Measurements from ENCODE around the gene ADAMTSL3. TPM values are rescaled to one million over a fixed set of nuclear protein-coding genes. Genes with fewer than 3 reads are reported as not detected.

The ADAMTSL3 gene
- total and polyA plus RNA-seq, 2 donors (not counting 1 experiment from before 2014, with no cell fraction given) = 0.14 to 0.17 TPM

DNA sequence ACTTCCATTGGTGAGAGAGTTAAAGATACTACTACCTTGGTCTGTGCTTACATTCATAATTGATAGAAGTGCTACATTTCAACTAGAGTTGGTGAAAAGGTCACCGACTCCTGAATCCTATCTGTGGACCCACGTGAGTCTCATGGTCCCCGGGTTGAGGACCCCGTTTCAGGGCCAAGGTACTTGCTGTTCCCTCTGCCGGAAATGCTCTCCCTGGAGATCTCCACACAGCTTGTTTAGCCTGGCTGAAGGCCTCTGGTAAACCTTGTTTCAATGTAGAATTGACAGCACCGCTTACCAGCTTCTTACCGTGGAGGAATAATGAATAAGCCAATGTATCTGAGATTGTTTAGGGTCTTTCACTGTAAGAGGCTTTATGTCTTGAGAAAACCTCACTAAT lies 355.7 kb downstream of the ADAMTSL3 start:
- Histone ChIP-seq H3K79me2 (ENCODE audit: control insufficient read depth, insufficient read depth, low read length) (no peaks in the 10 kb centered on the region), H3K4me1 (ENCODE audit: control insufficient read depth, extremely low read depth, insufficient read depth, low read length) (no peaks in the 10 kb centered on the region), H3K4me2 (ENCODE audit: extremely low read depth, insufficient read depth, low read length) (no peak overlapping the region), H3K9ac (ENCODE audit: insufficient read depth, low read length) (no peak overlapping the region), H3K9me3 (ENCODE audit: control insufficient read depth, insufficient read depth, low read depth, low read length) (no peaks in the 10 kb centered on the region), H3K36me3 (ENCODE audit: control insufficient read depth, insufficient read depth, low read length) (no peaks in the 10 kb centered on the region), H3K4me3 (replicated peaks in 1 of 4; ENCODE audit: control extremely low read depth in 1 of 4, insufficient read depth in 1 of 4, low read depth in 3 of 4, low read length in 4 of 4) (no peak overlapping the region), H4K20me1 (ENCODE audit: control insufficient read depth, extremely low read depth, insufficient read depth, low read length) (no peaks in the 10 kb centered on the region), H3K27me3 (ENCODE audit: control insufficient read depth, insufficient read depth, low read length) (no peaks in the 10 kb centered on the region), H2AFZ (ENCODE audit: low read length) (no peak overlapping the region), H3K27ac (ENCODE audit: insufficient read depth, low read length) (no peak overlapping the region)
- no peak for TF ChIP-seq EZH2 (IDR thresholded peaks at IDR 0.05; ENCODE audit: low read length, missing control alignments)
- TF ChIP-seq CTCF (conservative IDR thresholded peaks at IDR 0.05 in 1 of 2, IDR thresholded peaks at IDR 0.05 in 1 of 2; ENCODE audit: low read depth in 1 of 2, low read length in 2 of 2) = no peak
- DNase-seq (ENCODE audit: low read depth in 2 of 2) = no peak

DNA sequence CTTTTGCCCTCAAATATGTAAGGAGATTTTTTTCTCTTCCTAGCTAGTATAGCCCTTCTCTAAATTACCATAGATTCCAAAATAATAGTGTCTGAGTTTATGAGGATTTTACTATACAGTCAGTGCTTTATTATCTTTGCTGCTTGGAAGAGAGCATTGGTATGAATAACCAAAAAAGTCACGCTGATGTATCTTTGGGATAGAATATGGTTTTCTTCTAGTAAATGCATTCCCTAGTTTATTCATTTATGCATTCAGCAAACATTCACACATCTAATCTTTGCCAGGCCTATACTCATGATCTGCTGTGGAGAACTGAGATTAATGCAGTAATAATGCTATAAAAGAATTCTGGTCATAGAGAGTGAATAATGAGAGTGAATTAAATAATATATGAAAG lies 356.3 kb downstream of the ADAMTSL3 start:
- no peaks in the 10 kb centered on the region for H3K9me3 ChIP-seq (ENCODE audit: control insufficient read depth, insufficient read depth, low read depth, low read length)
- no peaks in the 10 kb centered on the region for H3K36me3 ChIP-seq (ENCODE audit: control insufficient read depth, insufficient read depth, low read length)
- H3K27me3 ChIP-seq (ENCODE audit: control insufficient read depth, insufficient read depth, low read length) = no peaks in the 10 kb centered on the region
- no peaks in the 10 kb centered on the region for H3K79me2 ChIP-seq (ENCODE audit: control insufficient read depth, insufficient read depth, low read length)
- no peak overlapping the region for H3K4me3 ChIP-seq (replicated peaks in 1 of 4; ENCODE audit: control extremely low read depth in 1 of 4, insufficient read depth in 1 of 4, low read depth in 3 of 4, low read length in 4 of 4)
- no peak overlapping the region for H3K4me2 ChIP-seq (ENCODE audit: extremely low read depth, insufficient read depth, low read length)
- TF ChIP-seq EZH2 (IDR thresholded peaks at IDR 0.05; ENCODE audit: low read length, missing control alignments) (no peak), CTCF (conservative IDR thresholded peaks at IDR 0.05 in 1 of 2, IDR thresholded peaks at IDR 0.05 in 1 of 2; ENCODE audit: low read depth in 1 of 2, low read length in 2 of 2) (no peak)
- no peak for DNase-seq (ENCODE audit: low read depth in 2 of 2)
- H3K27ac ChIP-seq (ENCODE audit: insufficient read depth, low read length) = no peak overlapping the region
- H4K20me1 ChIP-seq (ENCODE audit: control insufficient read depth, extremely low read depth, insufficient read depth, low read length) = no peaks in the 10 kb centered on the region
- H2AFZ ChIP-seq (ENCODE audit: low read length) = no peak overlapping the region
- H3K9ac ChIP-seq (ENCODE audit: insufficient read depth, low read length) = no peak overlapping the region
- no peaks in the 10 kb centered on the region for H3K4me1 ChIP-seq (ENCODE audit: control insufficient read depth, extremely low read depth, insufficient read depth, low read length)

- Histone ChIP-seq H4K20me1 (ENCODE audit: control insufficient read depth, extremely low read depth, insufficient read depth, low read length) (no peaks in the 10 kb centered on the region), H3K36me3 (ENCODE audit: control insufficient read depth, insufficient read depth, low read length) (no peaks in the 10 kb centered on the region), H3K4me1 (ENCODE audit: control insufficient read depth, extremely low read depth, insufficient read depth, low read length) (no peaks in the 10 kb centered on the region), H3K4me3 (replicated peaks in 1 of 4; ENCODE audit: control extremely low read depth in 1 of 4, insufficient read depth in 1 of 4, low read depth in 3 of 4, low read length in 4 of 4) (no peak overlapping the region), H3K27ac (ENCODE audit: insufficient read depth, low read length) (no peak overlapping the region), H3K27me3 (ENCODE audit: control insufficient read depth, insufficient read depth, low read length) (no peaks in the 10 kb centered on the region), H3K4me2 (ENCODE audit: extremely low read depth, insufficient read depth, low read length) (no peak overlapping the region), H3K9ac (ENCODE audit: insufficient read depth, low read length) (no peak overlapping the region), H3K79me2 (ENCODE audit: control insufficient read depth, insufficient read depth, low read length) (no peaks in the 10 kb centered on the region), H3K9me3 (ENCODE audit: control insufficient read depth, insufficient read depth, low read depth, low read length) (no peaks in the 10 kb centered on the region), H2AFZ (ENCODE audit: low read length) (no peak overlapping the region)
- TF ChIP-seq CTCF (conservative IDR thresholded peaks at IDR 0.05 in 1 of 2, IDR thresholded peaks at IDR 0.05 in 1 of 2; ENCODE audit: low read depth in 1 of 2, low read length in 2 of 2) (no peak), EZH2 (IDR thresholded peaks at IDR 0.05; ENCODE audit: low read length, missing control alignments) (no peak)
- DNase-seq (ENCODE audit: low read depth in 2 of 2) = no peak
Measured at GRCh38 chr15:84016371-84016770, 362.4 kb downstream of the ADAMTSL3 start.
